Stimulated activated CD4-positive, alpha-beta T cell treated with anti-CD3 and anti-CD28 coated beads, Interleukin-2, amount 100 ng/mL, for 24 hours (primary cell): Measurements from ENCODE around the gene PTRH1.

Experiments used
- DNase-seq, 2 donors: peaks; one replicate each; pipeline ENCODE4 v3.0.0-alpha.2; 2020

The PTRH1 gene

GRCh38 chr9:127693143-127693542, 22.3 kb downstream of the PTRH1 start:
- DNase-seq: no peak

DNA sequence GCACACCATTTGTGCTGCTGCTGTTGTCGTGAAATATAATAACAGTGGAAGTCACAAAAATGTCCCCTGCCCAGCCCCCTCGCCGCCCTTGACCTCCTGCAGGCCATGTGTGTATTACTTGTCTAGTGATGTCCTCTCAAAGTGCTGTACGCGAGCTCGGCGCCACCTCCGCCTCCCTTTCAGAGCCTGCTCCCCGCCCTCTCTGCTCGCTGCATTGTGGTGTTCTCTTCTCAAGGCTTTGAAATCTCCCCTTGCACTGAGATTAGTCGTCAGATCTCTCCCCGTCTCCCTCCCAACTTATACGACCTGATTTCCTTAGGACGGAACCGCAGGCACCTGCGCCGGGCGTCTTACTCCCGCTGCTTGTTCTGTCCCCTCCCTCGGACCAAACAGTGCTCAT, 23.4 kb downstream of the PTRH1 start:
- no peak for DNase-seq

- DNase-seq: no peak
These were observed 24.7 kb downstream of the PTRH1 start for GRCh38 chr9:127690735-127691134.

DNA sequence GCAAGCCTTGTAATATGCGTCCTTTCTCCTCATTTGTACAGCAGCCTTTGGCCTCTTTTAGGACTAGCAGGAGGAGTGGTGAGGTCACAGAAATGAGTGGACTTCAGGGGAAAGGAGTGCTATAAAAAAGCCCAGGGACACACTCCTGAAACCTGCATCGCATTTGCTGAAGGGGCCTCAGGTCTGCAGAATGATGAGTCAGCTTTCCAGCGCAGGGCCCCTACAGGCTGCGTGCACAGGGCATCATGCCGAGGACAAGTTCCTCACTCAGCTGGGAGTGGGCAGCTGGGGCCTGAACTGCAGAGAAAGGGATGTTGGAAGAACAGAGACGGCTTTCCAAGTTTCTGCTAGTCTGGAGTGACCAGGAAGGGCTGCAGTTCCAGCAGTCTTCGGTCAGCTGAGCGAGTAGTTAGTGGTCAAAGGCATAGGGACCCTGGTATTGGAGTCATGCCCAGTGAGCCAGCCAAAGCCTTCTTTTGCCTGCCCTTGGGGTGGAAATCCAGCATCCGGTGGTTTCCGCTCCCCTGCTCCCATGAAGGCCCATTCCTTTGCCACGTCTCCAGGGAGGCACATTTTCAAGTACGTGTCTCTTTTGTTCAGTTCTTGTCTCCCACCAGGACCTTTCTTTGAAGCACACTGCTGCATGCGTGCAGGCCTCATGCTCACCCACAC, 26.0 kb downstream of the PTRH1 start:
- DNase-seq: no peak

DNA sequence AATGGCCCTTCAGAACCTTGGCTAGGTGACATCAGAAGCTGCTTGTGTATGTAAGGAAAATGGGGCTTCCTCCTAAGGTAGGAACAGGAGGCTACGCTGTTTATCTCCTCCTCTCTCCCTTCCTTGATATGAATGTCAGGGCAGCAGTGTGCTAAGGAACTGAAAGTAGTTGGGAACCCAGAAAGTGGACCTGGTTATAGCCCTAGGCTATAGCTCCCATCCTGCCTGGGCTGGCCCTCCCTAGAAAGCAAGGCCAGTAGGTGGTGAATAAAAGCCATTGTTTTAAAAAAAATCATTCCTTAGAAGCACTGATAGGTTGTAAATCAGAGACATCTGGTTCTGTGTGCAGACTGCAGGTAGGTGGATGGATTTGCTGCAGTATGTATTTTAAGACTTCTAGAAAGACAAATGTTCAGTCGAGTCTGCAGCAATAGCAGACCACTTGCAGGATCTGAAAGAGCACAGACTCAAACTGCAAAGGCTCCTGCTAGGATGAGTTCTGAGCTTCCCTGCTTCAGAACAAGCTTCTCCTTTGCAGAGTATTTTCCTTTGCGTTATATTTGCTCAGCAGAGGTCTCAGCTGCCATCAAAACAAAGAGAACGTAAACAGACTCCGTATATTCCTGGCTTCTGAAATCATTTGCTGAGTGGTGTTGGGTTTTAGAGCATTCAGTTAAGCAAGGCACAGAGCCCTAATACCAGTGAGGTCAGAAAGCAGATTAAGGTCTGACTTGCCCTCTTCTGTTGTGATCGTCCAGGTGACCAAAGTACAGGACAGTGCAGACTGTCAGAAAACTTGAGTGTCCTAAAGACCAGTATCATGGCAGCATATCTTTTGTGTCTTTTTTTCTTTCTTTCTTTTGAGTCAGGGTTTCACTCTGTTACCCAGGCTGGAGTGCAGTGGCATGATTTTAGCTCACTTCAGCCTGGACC, 28.7 kb downstream of the PTRH1 start:
- no peak for DNase-seq

DNA sequence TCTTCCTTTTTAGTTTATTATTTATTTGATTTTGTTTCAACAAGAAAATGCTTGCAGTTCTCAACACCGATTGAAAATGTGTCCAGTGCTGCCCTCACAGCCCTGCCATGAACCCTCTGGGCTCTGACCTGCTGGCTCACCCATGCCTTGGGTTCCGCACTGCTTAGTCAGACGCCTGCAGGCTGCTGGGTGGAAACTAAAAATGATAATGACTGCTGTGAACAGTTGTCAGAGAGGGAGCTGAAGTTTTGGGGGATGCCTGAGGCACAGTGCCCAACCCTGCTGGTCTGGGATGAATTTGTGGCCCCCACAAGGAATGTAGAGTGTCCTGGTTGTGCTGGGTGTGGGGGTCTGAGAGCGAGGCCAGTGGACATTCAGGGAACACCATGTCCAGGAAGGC, 30.9 kb downstream of the PTRH1 start:
- DNase-seq: no peak

GRCh38 chr9:127683723-127684122, 31.7 kb downstream of the PTRH1 start:
- DNase-seq: no peak

DNA sequence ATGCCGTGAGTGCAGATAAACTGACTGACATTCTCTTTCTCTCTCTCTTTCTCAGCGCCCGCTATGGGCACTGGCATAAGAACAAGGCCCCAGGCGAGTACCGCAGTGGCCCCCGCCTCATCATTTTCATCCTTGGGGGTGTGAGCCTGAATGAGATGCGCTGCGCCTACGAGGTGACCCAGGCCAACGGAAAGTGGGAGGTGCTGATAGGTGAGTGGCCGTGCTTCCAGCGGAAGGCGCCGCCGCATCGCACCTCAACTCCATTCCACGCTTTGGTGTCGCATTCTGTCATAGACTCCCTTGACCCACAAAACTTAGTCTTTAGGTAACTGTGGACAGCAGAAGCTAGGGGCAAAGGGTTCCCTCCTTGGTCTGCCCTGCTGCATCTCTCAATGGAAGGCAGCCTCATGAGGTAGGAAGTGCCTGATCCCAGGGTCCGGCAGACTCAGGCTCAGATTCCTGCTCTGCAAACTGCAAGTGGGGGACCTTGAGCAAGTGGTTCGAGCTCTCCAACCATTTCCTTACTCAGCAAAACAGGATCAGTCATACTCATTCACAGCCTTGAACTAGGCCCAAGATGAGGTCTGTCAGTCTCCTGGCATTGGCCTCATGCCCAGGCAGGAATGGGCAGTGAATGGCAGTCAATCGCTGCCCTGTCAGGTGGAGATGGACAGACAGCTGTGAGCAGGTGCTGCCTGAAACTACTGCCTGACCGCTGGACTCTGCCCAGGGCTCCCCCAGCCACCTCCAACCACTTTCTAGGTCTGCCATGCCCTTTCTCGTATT, 32.9 kb downstream of the PTRH1 start:
- no peak for DNase-seq

DNA sequence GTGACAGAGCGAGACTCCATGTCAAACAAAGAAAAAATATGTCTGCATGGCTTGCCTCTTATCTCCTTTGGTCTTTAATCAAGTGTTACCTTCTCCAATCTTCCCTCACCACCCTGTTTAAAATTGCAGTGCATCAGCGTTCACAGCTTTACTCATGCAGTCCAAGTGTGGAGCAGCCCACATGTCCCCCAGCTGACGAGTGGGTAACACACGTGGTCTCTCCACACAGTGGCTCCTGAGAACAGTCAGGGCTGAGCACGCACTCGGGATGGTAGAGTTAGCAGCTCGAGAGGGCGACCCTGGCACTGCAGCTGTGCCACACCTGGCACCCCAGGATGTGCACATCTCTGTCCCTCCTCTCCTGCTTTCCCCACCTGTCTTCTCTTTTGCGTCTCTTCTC, 34.6 kb downstream of the PTRH1 start:
- no peak for DNase-seq

GRCh38 chr9:127680226-127680625, 35.2 kb downstream of the PTRH1 start:
- no peak for DNase-seq

- no peak for DNase-seq
These were observed 36.0 kb downstream of the PTRH1 start for GRCh38 chr9:127679506-127679905.

DNA sequence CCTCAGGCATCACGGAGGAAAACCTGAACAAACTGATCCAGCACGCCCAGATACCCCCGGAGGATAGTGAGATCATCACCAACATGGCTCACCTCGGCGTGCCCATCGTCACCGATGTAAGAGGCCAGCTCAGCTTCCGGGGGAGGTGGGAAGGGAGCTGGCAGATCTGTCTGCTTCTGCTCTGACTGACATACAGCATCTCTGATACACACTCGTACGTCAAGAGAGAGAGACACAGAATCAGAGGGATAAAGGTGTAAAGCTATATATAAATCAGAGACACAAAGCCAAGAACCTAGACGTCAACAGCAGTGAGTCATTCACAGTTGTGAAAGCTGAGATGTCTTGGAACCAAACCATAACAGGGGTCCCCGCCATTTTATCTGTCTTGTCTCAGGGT, 38.8 kb downstream of the PTRH1 start:
- DNase-seq: no peak

- no peak for DNase-seq
These were observed 42.2 kb downstream of the PTRH1 start for GRCh38 chr9:127673234-127673633.

DNA sequence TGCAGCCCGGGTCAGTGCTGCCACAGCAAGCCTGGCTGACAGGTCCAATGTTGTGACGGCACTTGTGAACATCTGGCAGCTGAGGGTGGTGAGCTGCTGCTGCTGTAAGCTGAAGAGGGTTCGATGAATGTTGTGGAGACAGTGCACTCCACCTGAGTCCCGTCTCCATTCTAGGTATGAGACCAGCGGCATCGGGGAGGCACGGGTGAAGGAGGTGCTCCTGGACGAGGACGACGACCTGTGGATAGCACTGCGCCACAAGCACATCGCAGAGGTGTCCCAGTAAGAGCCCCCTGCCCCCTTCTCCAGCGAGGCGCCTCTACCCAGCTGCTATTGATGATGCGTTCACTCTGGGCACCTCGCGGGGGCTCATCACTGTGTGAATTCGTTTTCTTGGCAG, 47.6 kb downstream of the PTRH1 start:
- no peak for DNase-seq

DNA sequence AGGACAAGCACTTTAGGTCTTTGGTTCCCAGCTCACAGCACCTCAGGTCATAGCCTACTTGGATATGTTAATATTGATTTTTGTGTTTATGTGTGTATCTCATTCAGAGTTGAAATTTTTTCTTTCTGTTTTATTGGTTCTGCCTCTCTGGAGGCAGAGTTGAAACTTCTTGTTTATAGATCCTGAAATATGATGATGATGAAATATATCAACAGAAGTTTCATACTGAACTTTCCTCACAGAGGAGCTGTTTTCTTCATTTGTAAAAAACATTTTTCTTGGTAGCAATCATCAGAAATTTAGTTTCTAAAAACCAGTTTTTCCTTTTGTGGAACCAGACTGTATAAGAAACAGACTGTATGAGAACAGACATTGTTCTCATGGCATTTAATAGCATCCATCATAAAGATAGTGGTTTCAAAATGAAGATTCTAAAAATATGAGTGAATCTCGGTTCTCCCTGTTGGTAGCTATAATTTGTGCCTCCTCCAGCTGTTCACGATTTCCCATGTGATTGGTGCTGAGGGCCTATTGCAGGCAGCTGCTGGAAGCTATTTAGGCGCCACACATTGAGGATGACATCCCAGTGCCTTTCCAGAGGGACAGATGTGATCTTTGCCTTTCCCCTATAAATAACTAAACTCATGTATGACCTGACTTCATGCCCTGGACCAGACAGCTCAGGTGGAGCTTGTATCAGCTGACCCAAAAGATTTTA, 48.2 kb downstream of the PTRH1 start:
- DNase-seq: no peak

DNA sequence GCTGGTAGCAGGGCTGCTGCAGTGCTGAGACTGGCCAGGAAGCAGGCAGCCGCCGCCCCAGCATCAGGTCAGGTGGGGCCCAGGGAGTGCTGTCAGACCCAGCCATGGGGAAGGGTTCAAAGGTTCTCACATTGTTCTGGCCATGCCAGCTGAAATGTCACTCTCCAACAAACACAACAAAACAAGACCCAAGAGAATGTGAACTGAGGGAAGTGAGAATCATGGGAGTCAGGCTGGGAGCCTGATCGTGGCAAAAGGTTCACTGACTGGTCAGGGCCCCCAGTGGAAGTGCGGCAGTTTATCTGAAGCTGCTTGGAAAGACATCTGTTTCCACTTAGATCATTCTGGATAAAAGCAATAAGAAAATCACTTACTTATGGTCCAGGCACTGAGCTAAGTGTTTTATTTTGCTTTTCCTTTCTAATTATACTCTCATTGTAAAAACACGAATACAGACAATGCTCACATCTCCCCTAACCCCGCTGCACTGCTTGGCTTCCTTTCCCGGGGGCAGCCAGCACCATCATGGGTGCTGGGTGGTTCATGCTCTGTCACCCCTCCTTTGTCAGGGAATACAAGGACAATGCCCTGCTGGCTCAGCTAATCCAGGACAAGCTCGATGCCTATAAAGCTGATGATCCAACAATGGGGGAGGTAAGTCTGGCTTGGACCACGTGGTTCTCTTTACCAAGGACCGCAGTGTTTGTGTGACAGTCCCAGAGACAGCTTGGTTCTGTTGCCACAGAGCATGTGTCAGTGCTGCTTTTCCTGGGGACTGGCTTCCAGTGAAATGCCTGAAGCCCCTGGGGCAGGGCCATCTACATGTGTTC, 50.6 kb downstream of the PTRH1 start:
- DNase-seq: no peak

DNA sequence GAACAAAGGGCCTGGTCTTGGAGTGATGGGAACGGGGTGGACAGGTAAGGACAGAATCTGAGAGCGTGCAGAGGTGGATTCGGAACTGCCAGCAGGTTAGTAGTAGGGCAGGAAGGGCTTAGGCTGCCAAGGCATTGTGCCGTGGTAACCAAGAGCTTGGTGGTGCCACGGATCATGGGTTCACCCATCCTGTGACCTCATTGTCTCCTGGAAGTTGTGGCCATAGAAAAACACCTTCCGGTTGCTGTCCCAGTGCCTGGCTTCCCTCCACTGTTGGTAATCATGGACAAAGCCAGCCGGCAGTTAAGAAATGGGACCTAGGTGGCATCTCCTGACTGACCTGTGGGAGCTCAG, 51.2 kb downstream of the PTRH1 start:
- DNase-seq: no peak
